Aorta (tissue), 5 donors: ENCODE data around the gene MR1. TPM values are rescaled to one million over a fixed set of nuclear protein-coding genes. Genes with fewer than 3 reads are reported as not detected.

Experiments used
- ATAC-seq: fragments of 200-7000 bp; cut with Tn5 transposase; one replicate; pipeline ENCODE4 v1.9.1; 2022; ENCODE audit warnings: moderate library complexity; ENCODE audit not compliant: low FRiP score
- DNase-seq, 2 donors: peaks; one replicate each; pipeline ENCODE4 v3.0.0-alpha.2; 2020
- H3K27ac ChIP-seq, 2 donors: one replicate each; pipeline ENCODE4 v1.5.1; 2013; ENCODE audit warnings: low read length in 2 of 2, mild to moderate bottlenecking in 2 of 2, moderate library complexity in 2 of 2, control low read depth in 1 of 2, inconsistent platforms in 1 of 2, low read depth in 1 of 2
- H3K27me3 ChIP-seq, 2 donors: one replicate each; pipeline ENCODE4 v1.6.1; 2013; ENCODE audit warnings: control low read depth in 1 of 2, low read length in 1 of 2, mild to moderate bottlenecking in 1 of 2, moderate library complexity in 1 of 2; ENCODE audit not compliant: insufficient read depth in 2 of 2, control insufficient read depth in 1 of 2
- H3K36me3 ChIP-seq, 2 donors: one replicate each; pipeline ENCODE4 v1.6.1; 2013; ENCODE audit warnings: control low read depth in 1 of 2, low read length in 1 of 2, mild to moderate bottlenecking in 1 of 2; ENCODE audit not compliant: insufficient read depth in 2 of 2, control insufficient read depth in 1 of 2
- H3K4me1 ChIP-seq, 2 donors: one replicate each; pipeline ENCODE4 v1.6.1; 2013; ENCODE audit warnings: low read length in 2 of 2, control low read depth in 1 of 2, mild to moderate bottlenecking in 1 of 2, moderate library complexity in 1 of 2; ENCODE audit not compliant: insufficient read depth in 2 of 2, control insufficient read depth in 1 of 2
- H3K4me3 ChIP-seq, 2 donors: one replicate each; pipeline ENCODE4 v1.5.1; 2013; ENCODE audit warnings: low read length in 2 of 2, control low read depth in 1 of 2, mild to moderate bottlenecking in 1 of 2
- H3K9me3 ChIP-seq: one replicate; pipeline ENCODE4 v1.6.1; 2013; ENCODE audit warnings: mild to moderate bottlenecking, low read length; ENCODE audit not compliant: control insufficient read depth
- WGBS, 2 donors: extraction: QIAGEN DNeasy Blood & Tissue Kit; methylation state at CpG; one replicate each; pipeline ENCODE4 v1.1.7; 2013; 5-methylcytosine and 5-hydroxymethylcytosine counted together
- intact Hi-C, 2 donors: fragments of 100-400 bp; cut with DNase I; formaldehyde crosslinking; loops; one replicate each; pipeline versions ENCODE4 v1.14.2 to v1.15.0; 2022
- polyA plus RNA-seq, 2 donors: library from polyadenylated mRNA; stranded (reverse); fragments of 200-250 nt; gene quantifications; one replicate each; pipeline ENCODE4 v1.2.3, GENCODE V29; 2013
- total RNA-seq, 2 donors: library from RNA; stranded (reverse); fragmentation: NEBNext Ultra II Directional; extraction: Animal tissue kit (Norgen Biotek cat#: 25700); gene quantifications; one replicate each; pipeline ENCODE4 v1.2.1, GENCODE V29; 2021
- donor health status: healthy with polysubstance abuse.
- donor health status: Bipolar disorder and iron deficiency.
- donor health status: DM: no; HTN: no; CAD: no.
- donor health status: DM: no; HTN: no; CAD: no.
- donor health status: DM: yes; HTN: yes; CAD: no.

The MR1 gene
- total and polyA plus RNA-seq, 4 donors: 3.8 to 23.9 (median 18.4) TPM

- WGBS, 2 donors: 86 to 91% methylated on average over 8 of the region's 8 CpGs
- no peaks in the 10 kb centered on the region for H3K27me3 ChIP-seq
- peaks cover 0 to 14% of the 10 kb centered on the region in 2 donors for H3K4me1 ChIP-seq
- DNase-seq: no peak
- ATAC-seq: no peak
- intact Hi-C loops: no loop called here
- H3K36me3 ChIP-seq: no peaks in the 10 kb centered on the region
- H3K9me3 ChIP-seq: no peaks in the 10 kb centered on the region
- H3K27ac ChIP-seq: peak overlapping the region in 1 of 2 donors; percentile 13
- H3K4me3 ChIP-seq: no peak overlapping the region
Measured at GRCh38 chr1:181095260-181095659, 61.5 kb downstream of the MR1 start.

- WGBS, 2 donors: 73 to 75% methylated on average over 5 of the region's 5 CpGs
- no peaks in the 10 kb centered on the region for H3K27me3 ChIP-seq
- ATAC-seq (no peak), DNase-seq (no peak)
- H3K4me1 ChIP-seq: peaks cover 0 to 14% of the 10 kb centered on the region in 2 donors
- H3K36me3 ChIP-seq: no peaks in the 10 kb centered on the region
- peak overlapping the region in 1 of 2 donors; percentile 48 for H3K27ac ChIP-seq
- intact Hi-C loops: no loop called here
- no peaks in the 10 kb centered on the region for H3K9me3 ChIP-seq
- no peak overlapping the region for H3K4me3 ChIP-seq
Measured at GRCh38 chr1:181095763-181096184, 62.0 kb downstream of the MR1 start.

GRCh38 chr1:181097242-181097641 lies 63.5 kb downstream of the MR1 start:
- no peak for DNase-seq
- intact Hi-C loops: no loop called here
- H3K4me1 ChIP-seq: peaks cover 0 to 14% of the 10 kb centered on the region in 2 donors
- 73% methylated on average over 7 of the region's 7 CpGs for WGBS, 2 donors
- peak overlapping the region in 1 of 2 donors; percentile 21 for H3K27ac ChIP-seq
- no peak for ATAC-seq
- no peaks in the 10 kb centered on the region for H3K9me3 ChIP-seq
- no peaks in the 10 kb centered on the region for H3K36me3 ChIP-seq
- H3K4me3 ChIP-seq: no peak overlapping the region
- H3K27me3 ChIP-seq: no peaks in the 10 kb centered on the region

GRCh38 chr1:181099152-181100014 lies 65.6 kb downstream of the MR1 start:
- ATAC-seq (no peak), DNase-seq (no peak)
- Histone ChIP-seq H3K27me3 (no peaks in the 10 kb centered on the region), H3K27ac (no peak overlapping the region), H3K36me3 (no peaks in the 10 kb centered on the region), H3K4me1 (peaks cover 0 to 11% of the 10 kb centered on the region in 2 donors), H3K9me3 (no peaks in the 10 kb centered on the region), H3K4me3 (no peak overlapping the region)
- intact Hi-C loops: no loop called here
- WGBS, 2 donors: 15 to 25% methylated on average over 11 of the region's 11 CpGs

- ATAC-seq (no peak), DNase-seq (no peak)
- H3K36me3 ChIP-seq: no peaks in the 10 kb centered on the region
- peaks cover 0 to 5% of the 10 kb centered on the region in 2 donors for H3K4me1 ChIP-seq
- no peak overlapping the region for H3K27ac ChIP-seq
- H3K9me3 ChIP-seq: no peaks in the 10 kb centered on the region
- intact Hi-C loops: no loop called here
- no peaks in the 10 kb centered on the region for H3K27me3 ChIP-seq
- 72 to 80% methylated on average over 10 of the region's 10 CpGs for WGBS, 2 donors
- H3K4me3 ChIP-seq: no peak overlapping the region
Measured at GRCh38 chr1:181100015-181100905, 66.5 kb downstream of the MR1 start.

DNA sequence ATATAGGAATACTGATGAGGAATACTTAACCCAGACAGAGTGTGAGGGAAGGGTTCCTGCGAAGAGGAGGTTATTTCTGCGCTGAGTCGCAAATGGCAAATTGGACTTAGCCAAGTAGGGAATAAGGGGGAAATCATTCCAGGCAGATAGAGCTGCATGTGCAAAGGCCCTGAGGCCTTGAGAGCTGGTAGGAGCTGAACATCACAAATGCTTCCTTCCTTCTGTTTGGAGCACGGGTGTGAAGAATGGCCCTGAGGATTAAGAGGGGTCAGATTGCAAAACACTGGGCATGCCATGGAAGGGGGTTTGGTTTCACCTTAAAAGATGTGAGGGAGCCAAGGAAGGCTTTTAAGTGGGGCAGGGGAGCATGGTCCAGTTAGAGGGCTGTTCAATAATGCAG lies 67.2 kb downstream of the MR1 start:
- ATAC-seq: no peak
- no peaks in the 10 kb centered on the region for H3K9me3 ChIP-seq
- no peak for DNase-seq
- no peaks in the 10 kb centered on the region for H3K27me3 ChIP-seq
- H3K4me1 ChIP-seq: no peaks in the 10 kb centered on the region
- no peak overlapping the region for H3K4me3 ChIP-seq
- H3K27ac ChIP-seq: no peak overlapping the region
- no peaks in the 10 kb centered on the region for H3K36me3 ChIP-seq
- WGBS, 2 donors: 97 to 98% methylated on average over 4 of the region's 4 CpGs
- intact Hi-C loops: no loop called here

- Histone ChIP-seq H3K27ac (no peak overlapping the region), H3K36me3 (no peaks in the 10 kb centered on the region), H3K9me3 (no peaks in the 10 kb centered on the region), H3K27me3 (no peaks in the 10 kb centered on the region), H3K4me1 (no peaks in the 10 kb centered on the region), H3K4me3 (no peak overlapping the region)
- DNase-seq (no peak), ATAC-seq (no peak)
- WGBS, 2 donors: 80% methylated on average over 9 of the region's 9 CpGs
- intact Hi-C loops: no loop called here
Measured at GRCh38 chr1:181101581-181102226, 67.9 kb downstream of the MR1 start.

DNA sequence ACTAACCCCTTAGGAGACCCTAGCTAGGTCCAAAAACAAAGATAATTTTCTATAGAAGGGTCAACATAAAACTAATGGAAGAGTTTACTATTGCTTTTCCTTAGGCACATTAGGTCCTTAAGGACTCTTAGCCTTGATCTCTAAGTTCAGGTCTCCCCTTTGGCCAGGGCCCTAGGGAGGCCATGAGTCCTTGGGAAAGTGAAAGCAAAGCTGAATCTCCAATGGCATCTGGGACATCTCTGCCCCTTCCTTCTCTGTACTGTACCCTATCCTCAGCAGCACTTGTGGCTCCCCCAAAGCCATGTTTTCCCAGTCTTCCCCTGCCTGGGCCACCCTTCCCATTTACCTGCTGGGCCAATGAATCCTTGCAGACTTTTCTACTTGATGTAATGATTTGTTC lies 69.1 kb downstream of the MR1 start:
- no peaks in the 10 kb centered on the region for H3K4me1 ChIP-seq
- H3K27ac ChIP-seq: no peak overlapping the region
- intact Hi-C loops: no loop called here
- ATAC-seq: no peak
- no peak overlapping the region for H3K4me3 ChIP-seq
- H3K27me3 ChIP-seq: no peaks in the 10 kb centered on the region
- no peaks in the 10 kb centered on the region for H3K36me3 ChIP-seq
- H3K9me3 ChIP-seq: no peaks in the 10 kb centered on the region
- DNase-seq: no peak
